Endothelial cell of umbilical vein (primary cell): ENCODE results near the gene GTPBP10.
"Not testable (repeated sequence)": the region's sequence is repeated elsewhere in the genome, so short reads cannot be mapped to it uniquely, and the experiment has no call there.

Experiments used
- EZH2 ChIP-seq: IDR thresholded peaks from 2 replicates; pipeline ENCODE4 v1.6.1; 2012; ENCODE audit warnings: borderline replicate concordance, low read depth, mild to moderate bottlenecking, moderate library complexity, low read length, inconsistent platforms; ENCODE audit not compliant: severe bottlenecking
- GATA2 ChIP-seq: IDR thresholded peaks from 2 replicates; pipeline ENCODE4 v1.7.0; 2011; ENCODE audit warnings: low read depth, mild to moderate bottlenecking, moderate library complexity, mixed read lengths, low read length; ENCODE audit not compliant: insufficient read length, insufficient read depth
- JUN ChIP-seq: IDR thresholded peaks from 2 replicates; pipeline ENCODE4 v1.6.1; 2011; ENCODE audit warnings: borderline replicate concordance, low read depth; ENCODE audit not compliant: insufficient read length, insufficient read depth
- POLR2A ChIP-seq: IDR thresholded peaks from 2 replicates; pipeline ENCODE4 v1.6.1; 2012; ENCODE audit warnings: low read depth, mild to moderate bottlenecking, control low read depth, low read length
- TF ChIP-seq, protein P1 (sequence below), 2 donors: IDR thresholded peaks; 1 replicate in 1 of 2; 2 replicates in 1 of 2; pipeline ENCODE4 v1.5.1; 2011; ENCODE audit warnings: low read length in 2 of 2, mild to moderate bottlenecking in 2 of 2, moderate library complexity in 2 of 2, control low read depth in 1 of 2, inconsistent platforms in 1 of 2, low read depth in 1 of 2; ENCODE audit not compliant: insufficient read depth in 1 of 2; ENCODE audit errors: extremely low read depth in 1 of 2

DNA sequence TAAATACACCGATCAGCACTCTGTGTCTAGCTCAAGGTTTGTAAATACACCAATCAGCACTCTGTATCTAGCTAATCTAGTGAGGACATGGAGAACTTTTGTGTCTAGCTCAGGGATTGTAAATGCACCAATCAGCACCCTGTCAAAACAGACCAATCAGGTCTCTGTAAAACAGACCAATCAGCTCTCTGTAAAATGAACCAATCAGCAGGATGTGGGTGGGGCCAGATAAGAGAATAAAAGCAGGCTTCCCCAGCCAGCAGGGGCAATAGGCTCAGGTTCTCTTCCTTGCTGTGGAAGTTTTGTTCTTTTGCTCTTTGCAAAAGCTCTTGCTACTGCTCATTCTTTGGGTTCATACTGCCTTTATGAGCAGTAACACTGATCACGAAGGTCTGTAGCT is 11.6 kb upstream of the GTPBP10 start:
- not testable (repeated sequence) for TF ChIP-seq JUN, POLR2A, EZH2, GATA2
- TF ChIP-seq, protein P1, sequence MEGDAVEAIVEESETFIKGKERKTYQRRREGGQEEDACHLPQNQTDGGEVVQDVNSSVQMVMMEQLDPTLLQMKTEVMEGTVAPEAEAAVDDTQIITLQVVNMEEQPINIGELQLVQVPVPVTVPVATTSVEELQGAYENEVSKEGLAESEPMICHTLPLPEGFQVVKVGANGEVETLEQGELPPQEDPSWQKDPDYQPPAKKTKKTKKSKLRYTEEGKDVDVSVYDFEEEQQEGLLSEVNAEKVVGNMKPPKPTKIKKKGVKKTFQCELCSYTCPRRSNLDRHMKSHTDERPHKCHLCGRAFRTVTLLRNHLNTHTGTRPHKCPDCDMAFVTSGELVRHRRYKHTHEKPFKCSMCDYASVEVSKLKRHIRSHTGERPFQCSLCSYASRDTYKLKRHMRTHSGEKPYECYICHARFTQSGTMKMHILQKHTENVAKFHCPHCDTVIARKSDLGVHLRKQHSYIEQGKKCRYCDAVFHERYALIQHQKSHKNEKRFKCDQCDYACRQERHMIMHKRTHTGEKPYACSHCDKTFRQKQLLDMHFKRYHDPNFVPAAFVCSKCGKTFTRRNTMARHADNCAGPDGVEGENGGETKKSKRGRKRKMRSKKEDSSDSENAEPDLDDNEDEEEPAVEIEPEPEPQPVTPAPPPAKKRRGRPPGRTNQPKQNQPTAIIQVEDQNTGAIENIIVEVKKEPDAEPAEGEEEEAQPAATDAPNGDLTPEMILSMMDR (IDR thresholded peaks at IDR 0.05; ENCODE audit: extremely low read depth in 1 of 2, insufficient read depth in 1 of 2, low read depth in 1 of 2, low read length in 2 of 2) = not testable (repeated sequence)
